ENCODE results near the gene XXYLT1.

GRCh38 chr3:195086341-195086740 lies 184.6 kb downstream of the XXYLT1 start:
- TF ChIP-seq HMGXB4 (CRISPR knock-in tag; IDR thresholded peaks at IDR 0.05) = no peak
- no peak for TF ChIP-seq MLX (CRISPR knock-in tag; IDR thresholded peaks at IDR 0.05)
- TF ChIP-seq CTCF (IDR thresholded peaks at IDR 0.05) = no peak
- TF ChIP-seq ATF3 (CRISPR knock-in tag; conservative IDR thresholded peaks at IDR 0.05) = no peak
- TF ChIP-seq ZMAT4 (CRISPR knock-in tag; IDR thresholded peaks at IDR 0.05) = no peak
- TF ChIP-seq NR2C2 (CRISPR knock-in tag; IDR thresholded peaks at IDR 0.05) = no peak

Data from WTC11 (cell line).